ENCODE results near the gene NEBL.
"Not testable (repeated sequence)": the region's sequence is repeated elsewhere in the genome, so short reads cannot be mapped to it uniquely, and the experiment has no call there.

NEBL gene

GRCh38 chr10:20897146-20897825, at the start of gene NEBL:
TSS of gene NEBL (minus strand) at chr10:20897311. CDS start at chr10:20897205, 106 bp downstream.
- no peak for DNase-seq (ENCODE audit: low spot score)

- no peak for DNase-seq (ENCODE audit: low spot score)
These were observed 48.6 kb upstream of the NEBL start for GRCh38 chr10:20945546-20946332.

- DNase-seq (ENCODE audit: low spot score) = no peak
These were observed 47.8 kb upstream of the NEBL start for GRCh38 chr10:20944789-20945502.

GRCh38 chr10:20939414-20939813, 42.3 kb upstream of the NEBL start:
- not testable (repeated sequence) for DNase-seq (ENCODE audit: low spot score)

- DNase-seq (ENCODE audit: low spot score) = peak; percentile 49
These were observed 39.3 kb upstream of the NEBL start for GRCh38 chr10:20936396-20936795.

GRCh38 chr10:20935931-20936330, 38.8 kb upstream of the NEBL start:
- no peak for DNase-seq (ENCODE audit: low spot score)

- no peak for DNase-seq (ENCODE audit: low spot score)
These were observed 38.2 kb upstream of the NEBL start for GRCh38 chr10:20935301-20935700.

- no peak for DNase-seq (ENCODE audit: low spot score)
These were observed 36.6 kb upstream of the NEBL start for GRCh38 chr10:20933705-20934104.

GRCh38 chr10:20932606-20933126, 35.6 kb upstream of the NEBL start:
- DNase-seq (ENCODE audit: low spot score) = no peak

GRCh38 chr10:20931156-20931795, 34.2 kb upstream of the NEBL start:
- DNase-seq (ENCODE audit: low spot score) = no peak

GRCh38 chr10:20927456-20927855, 30.3 kb upstream of the NEBL start:
- DNase-seq (ENCODE audit: low spot score) = no peak

- DNase-seq (ENCODE audit: low spot score) = peak; percentile 86
These were observed 25.3 kb upstream of the NEBL start for GRCh38 chr10:20922451-20922850.

GRCh38 chr10:20922033-20922432, 24.9 kb upstream of the NEBL start:
- DNase-seq (ENCODE audit: low spot score) = peak; percentile 55

- DNase-seq (ENCODE audit: low spot score) = no peak
These were observed 22.9 kb upstream of the NEBL start for GRCh38 chr10:20920061-20920460.

GRCh38 chr10:20919481-20919880, 22.4 kb upstream of the NEBL start:
- DNase-seq (ENCODE audit: low spot score) = no peak

GRCh38 chr10:20916976-20917375, 19.9 kb upstream of the NEBL start:
- no peak for DNase-seq (ENCODE audit: low spot score)

GRCh38 chr10:20912969-20913368, 15.9 kb upstream of the NEBL start:
- DNase-seq (ENCODE audit: low spot score) = no peak

- no peak for DNase-seq (ENCODE audit: low spot score)
These were observed 14.5 kb upstream of the NEBL start for GRCh38 chr10:20911626-20912025.

- DNase-seq (ENCODE audit: low spot score) = no peak
These were observed 12.7 kb upstream of the NEBL start for GRCh38 chr10:20909801-20910200.

GRCh38 chr10:20908391-20908790, 11.3 kb upstream of the NEBL start:
- DNase-seq (ENCODE audit: low spot score) = no peak

GRCh38 chr10:20903635-20904390, 6.7 kb upstream of the NEBL start:
- no peak for DNase-seq (ENCODE audit: low spot score)
